Measurements from ENCODE around the gene ANO10.

ANO10 gene

DNA sequence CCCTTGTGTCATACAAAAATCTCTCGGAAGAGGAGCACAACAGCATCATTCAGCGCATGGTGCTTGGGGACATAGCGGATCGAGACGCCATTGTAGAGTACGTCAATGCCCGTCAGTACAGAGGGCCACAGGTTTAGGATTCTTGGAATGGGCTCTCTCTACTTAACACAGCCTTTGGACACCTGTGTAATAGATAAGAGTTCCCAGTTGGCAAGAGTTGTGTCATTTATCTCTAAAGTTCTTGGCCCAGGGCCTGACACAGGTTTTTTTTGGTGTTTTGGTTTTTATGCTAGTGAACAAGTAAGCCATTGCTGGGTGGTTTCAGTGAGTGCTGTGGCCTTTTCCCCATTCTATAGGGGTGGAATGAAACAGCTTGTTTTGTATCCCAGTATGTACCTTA is 281.4 kb downstream of the ANO10 start:
- no peak for DNase-seq

DNA sequence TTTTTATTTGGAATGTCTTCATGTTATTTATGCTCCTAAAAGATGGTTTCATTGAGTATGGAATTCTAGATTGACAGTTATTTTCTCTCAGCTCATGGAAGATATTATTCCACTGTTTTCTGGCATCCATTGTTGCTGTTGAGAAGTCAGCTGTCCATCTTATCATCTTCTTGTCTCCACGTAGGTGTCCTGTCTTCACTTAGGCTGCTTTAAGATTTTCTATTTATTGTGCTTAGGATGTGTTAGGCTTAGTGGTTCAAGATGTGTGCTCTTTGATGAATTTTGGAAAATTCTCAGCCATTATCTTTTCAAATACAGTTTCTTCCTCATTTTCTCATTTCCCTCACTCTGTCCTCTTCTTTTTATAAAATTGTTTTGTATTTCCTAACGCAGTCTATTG is 283.5 kb downstream of the ANO10 start:
- DNase-seq, result no peak

- no peak for DNase-seq
These were observed 286.0 kb downstream of the ANO10 start for GRCh38 chr3:43335799-43336198.

DNA sequence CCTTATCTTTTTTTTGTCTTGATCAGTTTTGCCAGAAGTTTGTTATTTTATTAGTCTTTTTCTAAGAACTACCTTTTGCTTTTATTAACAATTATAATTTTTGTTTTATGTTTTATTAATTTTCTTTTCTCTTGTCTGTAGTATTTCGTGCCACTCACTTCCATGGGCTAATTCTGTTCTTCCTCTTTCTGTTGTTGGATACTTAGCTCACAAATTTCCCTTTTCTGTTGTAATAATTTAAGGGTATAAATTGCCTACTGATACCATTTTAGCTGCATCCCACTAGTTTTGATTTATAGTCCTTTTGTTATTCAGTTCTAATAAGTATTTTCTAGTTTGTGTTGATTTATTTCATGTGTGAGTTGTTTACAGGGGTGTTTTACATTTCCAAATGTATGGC is 286.8 kb downstream of the ANO10 start:
- DNase-seq, result no peak

DNA sequence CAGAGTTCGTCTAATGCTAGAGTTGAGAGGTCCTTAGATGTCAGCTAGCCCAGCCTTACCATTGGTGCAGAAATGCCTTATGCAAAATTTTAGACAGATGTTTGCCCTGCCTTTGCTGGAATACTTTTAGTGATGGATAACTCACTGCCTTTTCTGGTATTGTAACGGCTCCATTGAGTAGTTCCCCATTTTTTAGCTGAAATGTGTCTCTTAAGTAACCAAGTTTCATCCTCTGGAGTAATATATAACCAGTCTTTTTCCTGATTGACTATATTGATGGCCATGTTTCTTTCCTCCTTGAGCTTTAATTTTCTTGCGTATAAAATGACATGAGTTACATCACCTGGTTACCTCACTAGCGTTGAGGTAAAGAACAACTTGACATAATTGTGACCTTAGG is 290.4 kb downstream of the ANO10 start:
- DNase-seq, result no peak

DNA sequence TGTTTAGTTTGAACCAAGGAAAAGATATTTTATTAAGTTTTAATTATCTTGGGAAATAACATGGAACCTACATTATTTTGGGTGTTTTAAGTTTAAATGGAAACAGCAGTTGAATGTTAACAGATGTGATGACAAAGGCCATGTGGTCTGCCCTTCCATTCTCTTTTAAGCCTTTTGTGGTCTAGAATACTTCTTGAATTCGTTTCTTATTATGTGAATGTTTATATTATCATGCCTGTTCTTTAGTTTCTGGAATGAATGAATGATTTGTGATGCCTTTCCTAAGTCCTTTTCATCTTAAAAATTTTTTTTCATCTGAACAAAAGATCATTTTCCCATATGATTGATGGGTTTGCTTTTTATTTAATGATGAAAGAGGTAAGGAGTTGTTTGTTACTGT is 290.8 kb downstream of the ANO10 start:
- no peak for DNase-seq

GRCh38 chr3:43328653-43329052 is 293.2 kb downstream of the ANO10 start:
- DNase-seq, result no peak

GRCh38 chr3:43327582-43327979 is 294.2 kb downstream of the ANO10 start:
- no peak for DNase-seq

GRCh38 chr3:43326891-43327581 is 294.8 kb downstream of the ANO10 start:
- no peak for DNase-seq

GRCh38 chr3:43323541-43323940 is 298.3 kb downstream of the ANO10 start:
- no peak for DNase-seq

DNA sequence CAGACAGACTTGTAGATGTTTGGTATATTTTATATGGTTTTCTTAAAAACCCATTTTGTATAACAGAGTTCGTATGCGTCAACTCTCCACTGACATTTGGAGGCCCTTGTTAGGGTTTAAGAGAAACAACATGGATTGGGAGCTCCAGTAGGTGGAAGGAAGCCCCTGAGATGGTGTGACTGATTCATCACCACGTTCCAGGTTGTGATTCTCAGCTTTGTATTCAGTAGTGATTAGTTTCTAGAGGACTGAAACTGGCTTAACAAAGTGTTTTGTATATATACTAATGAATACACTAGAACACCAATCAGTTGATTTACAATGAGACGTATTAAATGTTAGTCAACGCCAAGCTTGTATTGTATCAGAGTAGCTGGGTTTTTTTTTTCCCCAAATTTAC is 301.5 kb downstream of the ANO10 start:
- DNase-seq, result no peak

GRCh38 chr3:43319794-43320193 is 302.0 kb downstream of the ANO10 start:
- DNase-seq, result no peak

- no peak for DNase-seq
These were observed 302.4 kb downstream of the ANO10 start for GRCh38 chr3:43319376-43319775.

DNA sequence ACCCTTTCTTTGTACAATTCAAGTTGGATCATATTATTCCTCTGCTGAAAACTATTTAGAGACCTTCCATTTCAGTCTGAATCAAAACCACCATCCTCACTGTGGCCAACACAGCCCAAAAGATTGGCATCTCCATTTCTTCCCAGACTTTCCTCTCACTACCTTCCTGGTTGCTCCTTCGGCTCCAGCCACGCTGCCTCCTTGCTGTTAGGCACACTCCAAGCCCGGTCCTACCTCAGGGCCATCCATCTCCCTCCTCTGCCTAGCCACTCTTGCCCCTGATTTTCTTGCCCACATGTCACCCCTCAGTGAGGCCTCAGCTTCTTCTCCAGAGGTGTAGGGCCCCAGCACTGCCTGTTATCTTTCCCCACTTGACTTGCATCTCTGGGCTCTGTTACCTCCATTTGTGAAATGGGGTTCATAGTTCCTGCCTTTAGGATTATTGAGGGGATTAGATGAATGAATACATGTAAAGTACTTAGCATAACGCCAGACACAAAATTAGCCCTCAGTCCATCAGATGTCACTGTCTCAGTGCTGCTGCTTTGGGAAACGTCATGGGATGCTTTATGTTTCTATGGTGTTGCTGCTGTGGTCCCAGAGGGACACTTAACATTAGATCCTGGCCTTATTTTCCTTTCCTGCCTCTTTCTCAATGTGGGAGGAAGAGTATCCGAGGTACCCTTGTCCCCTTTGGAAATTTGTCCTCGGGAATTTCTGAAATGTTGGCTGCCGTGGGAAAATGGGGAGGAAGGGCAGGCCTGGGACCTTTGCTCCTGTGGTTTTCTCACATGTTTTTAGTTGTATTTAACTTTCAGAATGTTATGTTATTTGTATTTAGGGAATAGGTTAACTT is 304.1 kb downstream of the ANO10 start:
- no peak for DNase-seq

DNA sequence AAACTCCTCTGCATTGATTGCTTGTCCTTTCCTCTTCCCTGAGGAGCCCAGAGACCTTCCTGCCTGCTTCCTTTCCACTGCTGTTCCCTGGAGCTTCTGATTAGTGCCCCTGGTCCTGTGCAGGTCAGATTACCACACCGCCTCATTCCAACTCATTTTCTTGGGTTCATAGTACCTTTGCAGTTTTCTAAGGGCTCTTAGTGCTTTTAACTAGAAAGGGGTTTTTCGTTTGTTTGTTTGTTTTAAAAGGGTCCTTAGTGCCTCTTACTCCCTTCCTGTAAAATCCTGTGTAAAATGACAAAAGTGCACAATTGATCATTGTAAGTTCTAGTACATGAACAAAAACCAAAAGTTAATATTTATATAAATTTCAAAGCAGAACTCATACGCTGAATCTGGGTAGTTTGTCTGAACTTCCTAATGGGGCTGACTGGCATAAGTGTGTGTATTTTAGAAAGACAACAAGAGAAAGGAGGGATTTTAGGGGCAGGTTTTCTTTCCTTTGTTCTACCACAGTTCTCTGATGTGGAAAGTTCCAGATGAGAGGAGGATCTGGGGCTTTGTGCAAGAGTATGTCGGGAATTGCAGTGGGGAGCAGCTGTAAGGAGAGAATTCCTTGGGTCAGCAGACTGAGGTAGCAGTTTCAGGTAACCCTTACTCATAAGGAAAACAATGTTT is 304.9 kb downstream of the ANO10 start:
- no peak for DNase-seq

Measured in activated CD4-positive, CD25-positive, alpha-beta regulatory T cell (primary cell).